Ramos (cell line): ENCODE results near the gene CYP2D6.
"Not testable (repeated sequence)": the region's sequence is repeated elsewhere in the genome, so short reads cannot be mapped to it uniquely, and the experiment has no call there.

Experiments
- in situ Hi-C: fragments of 300-500 bp; cut with MboI; formaldehyde crosslinking; loops from one replicate; pipeline ENCODE4 v1.14.3; 2022; ENCODE audit warnings: low sequenced_read_pairs; ENCODE audit not compliant: unreplicated experiment

The CYP2D6 gene

GRCh38 chr22:42130639-42131431 is at the start of gene CYP2D6:
Gene CYP2D6 (minus strand): TSS chr22:42130810. CDS start chr22:42130791, 19 bp downstream.
- in situ Hi-C loops: not testable (repeated sequence)

GRCh38 chr22:42179616-42180015 is 49.0 kb upstream of the CYP2D6 start:
- in situ Hi-C loops: loop anchor here (10.0 kb wide), 1 partner anchor 135 kb away; no protein-coding TSS in a partner anchor

GRCh38 chr22:42178910-42179519 is 48.4 kb upstream of the CYP2D6 start:
- in situ Hi-C loops: loop anchor here (10.0 kb wide), 1 partner anchor 136 kb away; no protein-coding TSS in a partner anchor

- in situ Hi-C loops: loop anchor here (10.0 kb wide), 1 partner anchor 137 kb away; no protein-coding TSS in a partner anchor
Measured at GRCh38 chr22:42177891-42178336, 47.3 kb upstream of the CYP2D6 start.

GRCh38 chr22:42176255-42176915 is 45.8 kb upstream of the CYP2D6 start:
- in situ Hi-C loops: loop anchor here (10.0 kb wide), 1 partner anchor 138 kb away; no protein-coding TSS in a partner anchor

GRCh38 chr22:42174062-42174461 is 43.5 kb upstream of the CYP2D6 start:
- in situ Hi-C loops: loop anchor here (10.0 kb wide), 1 partner anchor 141 kb away; no protein-coding TSS in a partner anchor

- in situ Hi-C loops: loop anchor here (10.0 kb wide), 1 partner anchor 141 kb away; no protein-coding TSS in a partner anchor
Measured at GRCh38 chr22:42173183-42173926, 42.7 kb upstream of the CYP2D6 start.

GRCh38 chr22:42172773-42173172 is 42.2 kb upstream of the CYP2D6 start:
- in situ Hi-C loops: loop anchor here (10.0 kb wide), 1 partner anchor 142 kb away; no protein-coding TSS in a partner anchor

GRCh38 chr22:42171946-42172719 is 41.5 kb upstream of the CYP2D6 start:
- in situ Hi-C loops: loop anchor here (10.0 kb wide), 1 partner anchor 143 kb away; no protein-coding TSS in a partner anchor

- in situ Hi-C loops: loop anchor here (10.0 kb wide), 1 partner anchor 143 kb away; no protein-coding TSS in a partner anchor
Measured at GRCh38 chr22:42171417-42171816, 40.8 kb upstream of the CYP2D6 start.

GRCh38 chr22:42170946-42171345 is 40.3 kb upstream of the CYP2D6 start:
- in situ Hi-C loops: loop anchor here (10.0 kb wide), 1 partner anchor 144 kb away; no protein-coding TSS in a partner anchor

- in situ Hi-C loops: loop anchor here (5.0 kb wide), 1 partner anchor 263 kb away; the partner anchor contains the start of gene NFAM1
Measured at GRCh38 chr22:42169055-42169469, 38.5 kb upstream of the CYP2D6 start.

GRCh38 chr22:42168476-42168875 is 37.9 kb upstream of the CYP2D6 start:
- in situ Hi-C loops: loop anchor here (5.0 kb wide), 1 partner anchor 264 kb away; the partner anchor contains the start of gene NFAM1

GRCh38 chr22:42167066-42167465 is 36.5 kb upstream of the CYP2D6 start:
- in situ Hi-C loops: loop anchor here (5.0 kb wide), 1 partner anchor 265 kb away; the partner anchor contains the start of gene NFAM1

GRCh38 chr22:42164901-42165300 is 34.3 kb upstream of the CYP2D6 start:
- in situ Hi-C loops: loop anchor here (5.0 kb wide), 1 partner anchor 267 kb away; the partner anchor contains the start of gene NFAM1

GRCh38 chr22:42163515-42163914 is 32.9 kb upstream of the CYP2D6 start:
- in situ Hi-C loops: no loop called here

GRCh38 chr22:42162728-42163489 is 32.3 kb upstream of the CYP2D6 start:
- in situ Hi-C loops: no loop called here
